GM12892 (cell line): ENCODE measurements around the gene SPSB2.

ENCODE experiments used
- POLR2A ChIP-seq: IDR thresholded peaks from 2 replicates; pipeline ENCODE4 v1.6.1; 2011; ENCODE audit warnings: low read depth, low read length, control low read depth
- POLR2AphosphoS5 ChIP-seq: IDR thresholded peaks from 2 replicates; pipeline ENCODE4 v1.6.1; 2011; ENCODE audit warnings: low read depth, low read length, control low read depth
- TAF1 ChIP-seq: IDR thresholded peaks from 2 replicates; pipeline ENCODE4 v1.6.1; 2011; ENCODE audit warnings: low read depth, mild to moderate bottlenecking, control low read depth, low read length, borderline replicate concordance

DNA sequence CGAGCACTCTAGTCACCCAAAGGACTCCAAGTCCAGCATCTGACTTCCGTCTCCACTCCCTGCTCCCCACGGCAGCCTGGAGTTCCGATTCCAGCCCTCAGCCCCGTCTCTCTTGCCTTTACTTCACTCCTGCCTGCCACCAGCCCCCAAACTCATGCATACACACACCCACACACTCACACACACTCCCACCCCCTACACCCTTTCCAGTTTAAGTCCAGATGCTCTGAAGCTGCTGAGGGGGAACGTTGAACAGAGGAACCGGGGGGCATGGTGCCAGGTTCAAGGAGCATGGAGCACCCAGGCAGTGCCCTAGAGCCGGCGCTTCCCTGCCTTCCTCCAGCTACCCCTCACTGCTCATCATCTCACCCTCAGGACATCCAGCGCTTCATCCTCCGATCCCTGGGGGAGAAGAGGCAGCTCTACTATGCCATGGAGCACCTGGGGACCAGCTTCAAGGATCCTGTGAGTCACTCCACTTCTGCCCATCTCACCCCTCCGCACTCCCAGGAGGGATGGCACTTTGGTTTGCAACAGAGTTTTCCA lies 41.6 kb downstream of the SPSB2 start:
- TF ChIP-seq POLR2A (no peak), TAF1 (no peak), POLR2AphosphoS5 (no peak)
